ENCODE results near the gene MRFAP1.

GRCh38 chr4:6680372-6681034 is 40.0 kb downstream of the MRFAP1 start:
- TF ChIP-seq CTCF (IDR thresholded peaks at IDR 0.05; ENCODE audit: poor library complexity, severe bottlenecking) (no peak), EZH2 (IDR thresholded peaks at IDR 0.05; ENCODE audit: borderline replicate concordance, insufficient read depth, low read length, poor library complexity, severe bottlenecking) (no peak), POLR2AphosphoS5 (IDR thresholded peaks at IDR 0.05) (no peak), RAD21 (conservative IDR thresholded peaks at IDR 0.05) (no peak)
- TF ChIP-seq, protein P1, sequence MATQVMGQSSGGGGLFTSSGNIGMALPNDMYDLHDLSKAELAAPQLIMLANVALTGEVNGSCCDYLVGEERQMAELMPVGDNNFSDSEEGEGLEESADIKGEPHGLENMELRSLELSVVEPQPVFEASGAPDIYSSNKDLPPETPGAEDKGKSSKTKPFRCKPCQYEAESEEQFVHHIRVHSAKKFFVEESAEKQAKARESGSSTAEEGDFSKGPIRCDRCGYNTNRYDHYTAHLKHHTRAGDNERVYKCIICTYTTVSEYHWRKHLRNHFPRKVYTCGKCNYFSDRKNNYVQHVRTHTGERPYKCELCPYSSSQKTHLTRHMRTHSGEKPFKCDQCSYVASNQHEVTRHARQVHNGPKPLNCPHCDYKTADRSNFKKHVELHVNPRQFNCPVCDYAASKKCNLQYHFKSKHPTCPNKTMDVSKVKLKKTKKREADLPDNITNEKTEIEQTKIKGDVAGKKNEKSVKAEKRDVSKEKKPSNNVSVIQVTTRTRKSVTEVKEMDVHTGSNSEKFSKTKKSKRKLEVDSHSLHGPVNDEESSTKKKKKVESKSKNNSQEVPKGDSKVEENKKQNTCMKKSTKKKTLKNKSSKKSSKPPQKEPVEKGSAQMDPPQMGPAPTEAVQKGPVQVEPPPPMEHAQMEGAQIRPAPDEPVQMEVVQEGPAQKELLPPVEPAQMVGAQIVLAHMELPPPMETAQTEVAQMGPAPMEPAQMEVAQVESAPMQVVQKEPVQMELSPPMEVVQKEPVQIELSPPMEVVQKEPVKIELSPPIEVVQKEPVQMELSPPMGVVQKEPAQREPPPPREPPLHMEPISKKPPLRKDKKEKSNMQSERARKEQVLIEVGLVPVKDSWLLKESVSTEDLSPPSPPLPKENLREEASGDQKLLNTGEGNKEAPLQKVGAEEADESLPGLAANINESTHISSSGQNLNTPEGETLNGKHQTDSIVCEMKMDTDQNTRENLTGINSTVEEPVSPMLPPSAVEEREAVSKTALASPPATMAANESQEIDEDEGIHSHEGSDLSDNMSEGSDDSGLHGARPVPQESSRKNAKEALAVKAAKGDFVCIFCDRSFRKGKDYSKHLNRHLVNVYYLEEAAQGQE (IDR thresholded peaks at IDR 0.05; ENCODE audit: borderline replicate concordance) = no peak

Measured in neural cell (in vitro differentiated cells).